ENCODE measurements around the gene USP10. TPM values are rescaled to one million over a fixed set of nuclear protein-coding genes. Genes with fewer than 3 reads are reported as not detected.

USP10 gene
- total and polyA plus RNA-seq, 2 donors (not counting 1 experiment from before 2014, with no cell fraction given), result 48.6 to 59.1 TPM

DNA sequence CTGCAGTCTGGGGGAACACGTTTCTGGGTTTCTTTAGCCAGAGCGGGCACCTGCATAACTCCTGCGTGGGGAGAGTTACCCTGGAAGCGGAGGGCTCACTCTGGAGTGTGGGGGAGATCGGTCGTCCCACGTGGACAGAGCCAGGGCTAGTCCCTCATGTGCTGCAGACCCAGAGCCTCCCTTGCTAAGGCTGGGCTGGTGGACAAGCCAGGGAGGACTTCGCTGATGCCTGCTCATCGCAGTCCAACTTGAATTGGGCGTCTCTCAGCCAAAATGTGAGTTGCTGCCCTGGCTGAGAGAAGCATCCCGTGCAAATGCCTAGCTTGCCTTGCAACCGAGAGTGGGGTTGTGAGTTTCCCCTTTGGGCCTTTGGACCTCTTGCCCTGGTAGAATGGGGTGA, 121.0 kb downstream of the USP10 start:
- TF ChIP-seq, protein P1, sequence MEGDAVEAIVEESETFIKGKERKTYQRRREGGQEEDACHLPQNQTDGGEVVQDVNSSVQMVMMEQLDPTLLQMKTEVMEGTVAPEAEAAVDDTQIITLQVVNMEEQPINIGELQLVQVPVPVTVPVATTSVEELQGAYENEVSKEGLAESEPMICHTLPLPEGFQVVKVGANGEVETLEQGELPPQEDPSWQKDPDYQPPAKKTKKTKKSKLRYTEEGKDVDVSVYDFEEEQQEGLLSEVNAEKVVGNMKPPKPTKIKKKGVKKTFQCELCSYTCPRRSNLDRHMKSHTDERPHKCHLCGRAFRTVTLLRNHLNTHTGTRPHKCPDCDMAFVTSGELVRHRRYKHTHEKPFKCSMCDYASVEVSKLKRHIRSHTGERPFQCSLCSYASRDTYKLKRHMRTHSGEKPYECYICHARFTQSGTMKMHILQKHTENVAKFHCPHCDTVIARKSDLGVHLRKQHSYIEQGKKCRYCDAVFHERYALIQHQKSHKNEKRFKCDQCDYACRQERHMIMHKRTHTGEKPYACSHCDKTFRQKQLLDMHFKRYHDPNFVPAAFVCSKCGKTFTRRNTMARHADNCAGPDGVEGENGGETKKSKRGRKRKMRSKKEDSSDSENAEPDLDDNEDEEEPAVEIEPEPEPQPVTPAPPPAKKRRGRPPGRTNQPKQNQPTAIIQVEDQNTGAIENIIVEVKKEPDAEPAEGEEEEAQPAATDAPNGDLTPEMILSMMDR (conservative IDR thresholded peaks at IDR 0.05 in 1 of 2, IDR thresholded peaks at IDR 0.05 in 1 of 2; ENCODE audit: low read depth in 1 of 2, low read length in 2 of 2), result no peak
- no peak for TF ChIP-seq EZH2 (IDR thresholded peaks at IDR 0.05; ENCODE audit: low read length, missing control alignments)

DNA sequence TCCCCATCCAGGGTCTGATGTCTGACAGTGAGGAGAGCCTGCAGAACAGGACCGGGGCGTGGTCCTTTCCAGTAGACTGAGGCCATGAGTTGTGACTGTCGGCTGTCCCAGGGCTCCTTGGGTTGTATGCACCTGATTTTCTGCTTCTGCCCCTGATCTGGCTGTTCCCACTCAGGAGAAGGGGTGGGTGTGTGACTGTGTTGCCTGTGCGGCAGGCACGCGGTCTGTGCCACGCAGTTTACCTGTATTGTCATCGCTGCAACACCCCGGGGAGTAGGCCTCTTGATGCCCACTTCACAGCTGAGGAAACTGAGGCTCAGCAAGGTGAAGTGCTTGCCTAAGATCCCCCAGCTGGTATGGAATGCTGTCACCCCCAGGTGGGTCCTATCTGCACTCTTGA, 121.4 kb downstream of the USP10 start:
- DNase-seq (ENCODE audit: low read depth in 2 of 2), result no peak
- H3K27me3 ChIP-seq (ENCODE audit: control insufficient read depth, insufficient read depth, low read length), result no peaks in the 10 kb centered on the region
- no peaks in the 10 kb centered on the region for H3K9me3 ChIP-seq (ENCODE audit: control insufficient read depth, insufficient read depth, low read depth, low read length)
- TF ChIP-seq, protein P1 (conservative IDR thresholded peaks at IDR 0.05 in 1 of 2, IDR thresholded peaks at IDR 0.05 in 1 of 2; ENCODE audit: low read depth in 1 of 2, low read length in 2 of 2), result no peak
- TF ChIP-seq EZH2 (IDR thresholded peaks at IDR 0.05; ENCODE audit: low read length, missing control alignments), result no peak
- H3K9ac ChIP-seq (ENCODE audit: insufficient read depth, low read length), result peak overlapping the region; percentile 81
- peak overlapping the region; percentile 96 for H3K4me2 ChIP-seq (ENCODE audit: extremely low read depth, insufficient read depth, low read length)
- H2AFZ ChIP-seq (ENCODE audit: low read length), result no peak overlapping the region
- peaks cover 16% of the 10 kb centered on the region for H3K4me1 ChIP-seq (ENCODE audit: control insufficient read depth, extremely low read depth, insufficient read depth, low read length)
- H3K4me3 ChIP-seq (replicated peaks in 1 of 4; ENCODE audit: control extremely low read depth in 1 of 4, insufficient read depth in 1 of 4, low read depth in 3 of 4, low read length in 4 of 4), result peak overlapping the region; percentile 60 to 96 (median 78)
- peak overlapping the region; percentile 55 for H3K27ac ChIP-seq (ENCODE audit: insufficient read depth, low read length)
- peaks cover 17% of the 10 kb centered on the region for H3K79me2 ChIP-seq (ENCODE audit: control insufficient read depth, insufficient read depth, low read length)
- no peaks in the 10 kb centered on the region for H3K36me3 ChIP-seq (ENCODE audit: control insufficient read depth, insufficient read depth, low read length)
- no peaks in the 10 kb centered on the region for H4K20me1 ChIP-seq (ENCODE audit: control insufficient read depth, extremely low read depth, insufficient read depth, low read length)

More for the DNA sequence above, 121.0 kb downstream of the USP10 start:
- peak overlapping the region; percentile 55 for H3K27ac ChIP-seq (ENCODE audit: insufficient read depth, low read length)
- peak overlapping the region; percentile 96 for H3K4me2 ChIP-seq (ENCODE audit: extremely low read depth, insufficient read depth, low read length)
- H3K4me3 ChIP-seq (replicated peaks in 1 of 4; ENCODE audit: control extremely low read depth in 1 of 4, insufficient read depth in 1 of 4, low read depth in 3 of 4, low read length in 4 of 4), result peak overlapping the region; percentile 60 to 96 (median 78)
- peak overlapping the region; percentile 81 for H3K9ac ChIP-seq (ENCODE audit: insufficient read depth, low read length)
- H3K27me3 ChIP-seq (ENCODE audit: control insufficient read depth, insufficient read depth, low read length), result no peaks in the 10 kb centered on the region
- no peaks in the 10 kb centered on the region for H3K36me3 ChIP-seq (ENCODE audit: control insufficient read depth, insufficient read depth, low read length)
- H3K9me3 ChIP-seq (ENCODE audit: control insufficient read depth, insufficient read depth, low read depth, low read length), result no peaks in the 10 kb centered on the region
- H3K4me1 ChIP-seq (ENCODE audit: control insufficient read depth, extremely low read depth, insufficient read depth, low read length), result peaks cover 13% of the 10 kb centered on the region
- peak in 1 of 2 donors; percentile 23 for DNase-seq (ENCODE audit: low read depth in 2 of 2)
- no peaks in the 10 kb centered on the region for H4K20me1 ChIP-seq (ENCODE audit: control insufficient read depth, extremely low read depth, insufficient read depth, low read length)
- H2AFZ ChIP-seq (ENCODE audit: low read length), result no peak overlapping the region
- H3K79me2 ChIP-seq (ENCODE audit: control insufficient read depth, insufficient read depth, low read length), result peaks cover 17% of the 10 kb centered on the region

DNA sequence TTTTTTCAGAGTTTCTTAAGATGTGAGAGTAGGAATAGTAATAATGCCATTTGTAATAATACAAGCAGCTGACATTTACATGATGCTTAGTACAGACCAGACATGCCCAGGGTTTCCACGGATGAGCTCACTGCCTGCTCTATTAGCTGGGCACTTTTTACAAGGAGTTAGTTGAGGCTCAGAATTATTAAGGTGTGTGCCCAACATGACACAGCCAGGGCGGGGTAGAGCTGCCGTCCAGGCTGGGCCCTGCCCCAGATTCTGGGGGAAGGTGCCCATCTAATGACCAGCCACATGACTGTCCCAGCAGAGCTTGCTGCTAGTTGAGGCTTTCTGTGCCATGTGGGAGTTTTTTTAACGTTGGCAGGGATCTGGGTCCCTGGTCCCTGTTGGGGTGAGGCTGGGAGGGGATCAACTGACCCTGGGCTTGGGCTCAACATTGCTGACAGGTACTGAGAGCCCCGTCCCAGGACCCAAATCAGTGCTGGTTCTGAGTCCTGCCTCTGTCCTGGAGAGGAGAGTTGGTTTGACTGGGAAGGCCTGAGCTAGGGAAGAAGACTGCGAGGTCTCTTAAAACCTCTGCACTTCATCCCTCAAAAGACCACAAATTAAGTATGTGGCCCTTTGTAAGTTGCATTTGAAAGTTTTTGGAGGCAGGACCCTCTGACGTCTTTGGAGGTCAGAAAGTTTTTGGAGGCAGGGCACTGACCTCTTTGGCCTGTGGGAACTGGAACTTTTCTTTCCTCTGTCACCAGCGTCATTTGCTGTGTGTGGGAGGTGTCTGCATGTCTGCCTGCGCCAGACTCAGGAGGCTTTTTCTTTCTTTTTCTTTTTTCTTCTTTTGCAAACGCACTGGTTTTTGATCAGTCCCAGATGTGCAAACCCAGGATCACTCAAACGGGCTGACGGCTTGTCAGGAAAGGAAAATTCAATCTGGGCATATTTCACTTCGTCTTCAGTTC, 122.2 kb downstream of the USP10 start:
- Histone ChIP-seq H3K9me3 (ENCODE audit: control insufficient read depth, insufficient read depth, low read depth, low read length) (no peaks in the 10 kb centered on the region), H3K4me1 (ENCODE audit: control insufficient read depth, extremely low read depth, insufficient read depth, low read length) (peaks cover 20% of the 10 kb centered on the region), H3K9ac (ENCODE audit: insufficient read depth, low read length) (peak overlapping the region; percentile 63), H4K20me1 (ENCODE audit: control insufficient read depth, extremely low read depth, insufficient read depth, low read length) (no peaks in the 10 kb centered on the region), H3K36me3 (ENCODE audit: control insufficient read depth, insufficient read depth, low read length) (no peaks in the 10 kb centered on the region), H3K27me3 (ENCODE audit: control insufficient read depth, insufficient read depth, low read length) (no peaks in the 10 kb centered on the region), H3K4me2 (ENCODE audit: extremely low read depth, insufficient read depth, low read length) (peak overlapping the region; percentile 96), H3K27ac (ENCODE audit: insufficient read depth, low read length) (peak overlapping the region; percentile 55), H3K79me2 (ENCODE audit: control insufficient read depth, insufficient read depth, low read length) (peaks cover 17% of the 10 kb centered on the region), H3K4me3 (replicated peaks in 1 of 4; ENCODE audit: control extremely low read depth in 1 of 4, insufficient read depth in 1 of 4, low read depth in 3 of 4, low read length in 4 of 4) (peak overlapping the region in 2 of 4 experiments; percentile 82 to 96), H2AFZ (ENCODE audit: low read length) (no peak overlapping the region)
- DNase-seq (ENCODE audit: low read depth in 2 of 2), result peak in 1 of 2 donors; percentile 64
- no peak for TF ChIP-seq EZH2 (IDR thresholded peaks at IDR 0.05; ENCODE audit: low read length, missing control alignments)
- TF ChIP-seq, protein P1 (conservative IDR thresholded peaks at IDR 0.05 in 1 of 2, IDR thresholded peaks at IDR 0.05 in 1 of 2; ENCODE audit: low read depth in 1 of 2, low read length in 2 of 2), result no peak
